Activated T-helper 17 cell treated with anti-CD3 and anti-CD28 coated beads, Interleukin-2, amount 50 U/mL, for 72 hours (primary cell): Measurements from ENCODE around the gene KRTAP2-2. TPM values are rescaled to one million over a fixed set of nuclear protein-coding genes. Genes with fewer than 3 reads are reported as not detected.

Experiments
- ATAC-seq: fragments of 150-1000 bp; cut with Tn5 transposase; replicated peaks from 2 replicates; pipeline ENCODE4 v1.10.0; 2021; ENCODE audit warnings: mild to moderate bottlenecking, moderate library complexity
- H3K27ac Mint-ChIP-seq: one replicate; pipeline ENCODE4 v1.8.0; 2022; ENCODE audit warnings: mixed read lengths
- H3K27me3 Mint-ChIP-seq: one replicate; pipeline ENCODE4 v1.8.0; 2022; ENCODE audit warnings: mixed read lengths
- H3K36me3 Mint-ChIP-seq: one replicate; pipeline ENCODE4 v1.8.0; 2022; ENCODE audit warnings: low read depth, mild to moderate bottlenecking, mixed read lengths
- H3K4me1 Mint-ChIP-seq: one replicate; pipeline ENCODE4 v1.8.0; 2022; ENCODE audit warnings: mixed read lengths
- H3K4me3 Mint-ChIP-seq: one replicate; pipeline ENCODE4 v1.8.0; 2022; ENCODE audit warnings: mild to moderate bottlenecking, mixed read lengths
- H3K9me3 Mint-ChIP-seq: one replicate; pipeline ENCODE4 v1.8.0; 2022; ENCODE audit warnings: mixed read lengths
- total RNA-seq, 2 donors: library from RNA; stranded (reverse); gene quantifications; one replicate each; pipeline ENCODE4 v1.2.3, GENCODE V29; 2022

KRTAP2-2 gene
- total RNA-seq, 2 donors from 2014 or later: not detected

- Mint-ChIP-seq H3K4me3 (no peak overlapping the region), H3K27ac (no peak overlapping the region), H3K36me3 (no peaks in the 10 kb centered on the region), H3K4me1 (no peaks in the 10 kb centered on the region), H3K9me3 (no peaks in the 10 kb centered on the region), H3K27me3 (peaks cover 13% of the 10 kb centered on the region)
- no peak for ATAC-seq
Observed at GRCh38 chr17:41019415-41019814, 35.6 kb downstream of the KRTAP2-2 start.

GRCh38 chr17:41018541-41018940 is 36.5 kb downstream of the KRTAP2-2 start:
- Mint-ChIP-seq H3K4me1 (no peaks in the 10 kb centered on the region), H3K36me3 (no peaks in the 10 kb centered on the region), H3K27me3 (peaks cover 13% of the 10 kb centered on the region), H3K27ac (no peak overlapping the region), H3K9me3 (no peaks in the 10 kb centered on the region), H3K4me3 (no peak overlapping the region)
- ATAC-seq: no peak

- Mint-ChIP-seq H3K4me1 (no peaks in the 10 kb centered on the region), H3K9me3 (no peaks in the 10 kb centered on the region), H3K36me3 (no peaks in the 10 kb centered on the region), H3K4me3 (no peak overlapping the region), H3K27me3 (peaks cover 8% of the 10 kb centered on the region), H3K27ac (no peak overlapping the region)
- ATAC-seq: no peak
Observed at GRCh38 chr17:41016578-41017215, 38.3 kb downstream of the KRTAP2-2 start.

GRCh38 chr17:41015454-41015853 is 39.6 kb downstream of the KRTAP2-2 start:
- no peak for ATAC-seq
- H3K27me3 Mint-ChIP-seq: peaks cover 8% of the 10 kb centered on the region
- no peak overlapping the region for H3K27ac Mint-ChIP-seq
- H3K9me3 Mint-ChIP-seq: no peaks in the 10 kb centered on the region
- H3K4me3 Mint-ChIP-seq: no peak overlapping the region
- H3K36me3 Mint-ChIP-seq: no peaks in the 10 kb centered on the region
- H3K4me1 Mint-ChIP-seq: no peaks in the 10 kb centered on the region

GRCh38 chr17:41013606-41014005 is 41.4 kb downstream of the KRTAP2-2 start:
- H3K36me3 Mint-ChIP-seq: no peaks in the 10 kb centered on the region
- H3K4me3 Mint-ChIP-seq: no peak overlapping the region
- peaks cover 8% of the 10 kb centered on the region for H3K27me3 Mint-ChIP-seq
- no peaks in the 10 kb centered on the region for H3K4me1 Mint-ChIP-seq
- H3K27ac Mint-ChIP-seq: no peak overlapping the region
- ATAC-seq: no peak
- no peaks in the 10 kb centered on the region for H3K9me3 Mint-ChIP-seq

GRCh38 chr17:41013181-41013580 is 41.8 kb downstream of the KRTAP2-2 start:
- H3K27ac Mint-ChIP-seq: no peak overlapping the region
- no peak overlapping the region for H3K4me3 Mint-ChIP-seq
- no peaks in the 10 kb centered on the region for H3K36me3 Mint-ChIP-seq
- H3K27me3 Mint-ChIP-seq: peaks cover 8% of the 10 kb centered on the region
- no peak for ATAC-seq
- no peaks in the 10 kb centered on the region for H3K4me1 Mint-ChIP-seq
- H3K9me3 Mint-ChIP-seq: no peaks in the 10 kb centered on the region

- ATAC-seq: no peak
- no peak overlapping the region for H3K4me3 Mint-ChIP-seq
- no peaks in the 10 kb centered on the region for H3K9me3 Mint-ChIP-seq
- no peak overlapping the region for H3K27ac Mint-ChIP-seq
- H3K4me1 Mint-ChIP-seq: no peaks in the 10 kb centered on the region
- no peaks in the 10 kb centered on the region for H3K36me3 Mint-ChIP-seq
- H3K27me3 Mint-ChIP-seq: peaks cover 8% of the 10 kb centered on the region
Observed at GRCh38 chr17:41012326-41013120, 42.5 kb downstream of the KRTAP2-2 start.

GRCh38 chr17:41010441-41010840 is 44.6 kb downstream of the KRTAP2-2 start:
- no peaks in the 10 kb centered on the region for H3K9me3 Mint-ChIP-seq

GRCh38 chr17:41009936-41010335 is 45.1 kb downstream of the KRTAP2-2 start:
- no peaks in the 10 kb centered on the region for H3K9me3 Mint-ChIP-seq
- no peak overlapping the region for H3K27ac Mint-ChIP-seq
- ATAC-seq: no peak
- H3K27me3 Mint-ChIP-seq: no peaks in the 10 kb centered on the region
- H3K36me3 Mint-ChIP-seq: no peaks in the 10 kb centered on the region
- no peaks in the 10 kb centered on the region for H3K4me1 Mint-ChIP-seq
- H3K4me3 Mint-ChIP-seq: no peak overlapping the region

More at GRCh38 chr17:41010441-41010840, 44.6 kb downstream of the KRTAP2-2 start:
- no peak overlapping the region for H3K27ac Mint-ChIP-seq
- H3K36me3 Mint-ChIP-seq: no peaks in the 10 kb centered on the region
- H3K27me3 Mint-ChIP-seq: peaks cover under 1% of the 10 kb centered on the region
- ATAC-seq: no peak
- H3K4me1 Mint-ChIP-seq: no peaks in the 10 kb centered on the region
- no peak overlapping the region for H3K4me3 Mint-ChIP-seq

- no peaks in the 10 kb centered on the region for H3K4me1 Mint-ChIP-seq
- H3K27me3 Mint-ChIP-seq: peaks cover 6% of the 10 kb centered on the region
- ATAC-seq: no peak
- H3K9me3 Mint-ChIP-seq: no peaks in the 10 kb centered on the region
- H3K36me3 Mint-ChIP-seq: no peaks in the 10 kb centered on the region
- no peak overlapping the region for H3K27ac Mint-ChIP-seq
- no peak overlapping the region for H3K4me3 Mint-ChIP-seq
Observed at GRCh38 chr17:41009301-41009760, 45.7 kb downstream of the KRTAP2-2 start.

GRCh38 chr17:41008811-41009210 is 46.2 kb downstream of the KRTAP2-2 start, which contains the start of gene KRTAP3-1:
Gene KRTAP3-1, minus strand, starts transcription at chr17:41009128. Its CDS starts 54 bp downstream, at chr17:41009074.
- Mint-ChIP-seq H3K27ac (no peak within 1 kb of the TSS), H3K36me3 (no peaks in the 10 kb centered on the region), H3K9me3 (no peaks in the 10 kb centered on the region), H3K27me3 (peaks cover 10% of the 10 kb centered on the region), H3K4me3 (no peak within 1 kb of the TSS), H3K4me1 (no peaks in the 10 kb centered on the region)
- no peak for ATAC-seq

Other genes starting within 250 kb of the KRTAP2-2 start
- 10 to 100 TPM; 29.0 to 45.9 TPM for gene KRT10, start 232.6 kb downstream of the KRTAP2-2 start, total RNA-seq
- gene KRT12, start 188.0 kb downstream of the KRTAP2-2 start, total RNA-seq: not detected
- gene KRT20, start 170.0 kb downstream of the KRTAP2-2 start, total RNA-seq: not detected
- gene KRT23, start 117.6 kb downstream of the KRTAP2-2 start, total RNA-seq: under 1 TPM in 1 of 2 donors, not detected in 1; 0.50 TPM
- gene KRT39, start 88.3 kb downstream of the KRTAP2-2 start, total RNA-seq: not detected
- not detected for gene KRT40, start 70.9 kb downstream of the KRTAP2-2 start, total RNA-seq
- not detected for gene KRTAP3-3, start 61.1 kb downstream of the KRTAP2-2 start, total RNA-seq
- not detected for gene KRTAP3-2, start 55.3 kb downstream of the KRTAP2-2 start, total RNA-seq
- not detected for gene KRTAP3-1, start 46.1 kb downstream of the KRTAP2-2 start, total RNA-seq
- not detected for gene KRTAP1-5, start 28.0 kb downstream of the KRTAP2-2 start, total RNA-seq
- gene KRTAP1-4, start 25.0 kb downstream of the KRTAP2-2 start, total RNA-seq: not detected
- gene KRTAP1-3, start 20.4 kb downstream of the KRTAP2-2 start, total RNA-seq: not detected
- not detected for gene KRTAP1-1, start 13.8 kb downstream of the KRTAP2-2 start, total RNA-seq
- not detected for gene KRTAP2-1, start 7.9 kb downstream of the KRTAP2-2 start, total RNA-seq
- gene KRTAP2-3, start 4.9 kb upstream of the KRTAP2-2 start, total RNA-seq: not detected
- gene KRTAP2-4, start 10.6 kb upstream of the KRTAP2-2 start, total RNA-seq: not detected
- gene KRTAP4-7, start 28.9 kb upstream of the KRTAP2-2 start, total RNA-seq: not detected
- not detected for gene KRTAP4-8, start 42.9 kb upstream of the KRTAP2-2 start, total RNA-seq
- not detected for gene KRTAP4-16, start 47.0 kb upstream of the KRTAP2-2 start, total RNA-seq
- gene KRTAP4-9, start 50.2 kb upstream of the KRTAP2-2 start, total RNA-seq: not detected
- gene KRTAP4-11, start 63.1 kb upstream of the KRTAP2-2 start, total RNA-seq: not detected
- not detected for gene KRTAP4-12, start 69.0 kb upstream of the KRTAP2-2 start, total RNA-seq
- not detected for gene KRTAP4-6, start 85.3 kb upstream of the KRTAP2-2 start, total RNA-seq
- not detected for gene KRTAP4-5, start 94.6 kb upstream of the KRTAP2-2 start, total RNA-seq
- not detected for gene KRTAP4-4, start 105.5 kb upstream of the KRTAP2-2 start, total RNA-seq
- not detected for gene KRTAP4-3, start 113.0 kb upstream of the KRTAP2-2 start, total RNA-seq
- gene KRTAP4-2, start 123.0 kb upstream of the KRTAP2-2 start, total RNA-seq: not detected
- not detected for gene KRTAP4-1, start 129.7 kb upstream of the KRTAP2-2 start, total RNA-seq
- not detected for gene KRTAP9-1, start 134.7 kb upstream of the KRTAP2-2 start, total RNA-seq
- gene KRTAP9-2, start 171.4 kb upstream of the KRTAP2-2 start, total RNA-seq: not detected
- gene KRTAP9-3, start 177.2 kb upstream of the KRTAP2-2 start, total RNA-seq: not detected
- not detected for gene KRTAP9-8, start 182.8 kb upstream of the KRTAP2-2 start, total RNA-seq
- not detected for gene KRTAP9-4, start 194.5 kb upstream of the KRTAP2-2 start, total RNA-seq
- not detected for gene KRTAP9-9, start 200.2 kb upstream of the KRTAP2-2 start, total RNA-seq
- not detected for gene KRTAP9-6, start 210.1 kb upstream of the KRTAP2-2 start, total RNA-seq
- not detected for gene KRTAP9-7, start 220.5 kb upstream of the KRTAP2-2 start, total RNA-seq
- not detected for gene KRTAP29-1, start 247.6 kb upstream of the KRTAP2-2 start, total RNA-seq